Type B pancreatic cell (in vitro differentiated cells): Measurements from ENCODE around the gene GHR. TPM values are rescaled to one million over a fixed set of nuclear protein-coding genes. Genes with fewer than 3 reads are reported as not detected.
A peak's percentile ranks its signal among the peaks of the same experiment; 100 is the strongest.

ENCODE experiments used
- DNase-seq: peaks from one replicate; pipeline ENCODE4 v3.0.0; 2021; ENCODE audit warnings: mixed read lengths; ENCODE audit not compliant: unreplicated experiment; ENCODE audit errors: extremely low spot score
- H3K27ac Mint-ChIP-seq: 2 replicates; pipeline ENCODE4 v1.8.0; 2021; ENCODE audit warnings: mild to moderate bottlenecking, mixed read lengths
- H3K27me3 Mint-ChIP-seq: 2 replicates; pipeline ENCODE4 v1.8.0; 2021; ENCODE audit warnings: mixed read lengths
- H3K36me3 Mint-ChIP-seq: 2 replicates; pipeline ENCODE4 v1.8.0; 2021; ENCODE audit warnings: mixed read lengths
- H3K4me1 Mint-ChIP-seq: one replicate; pipeline ENCODE4 v1.8.0; 2021; ENCODE audit warnings: mixed read lengths; ENCODE audit not compliant: unreplicated experiment
- H3K4me3 Mint-ChIP-seq: 2 replicates; pipeline ENCODE4 v1.8.0; 2021; ENCODE audit warnings: mild to moderate bottlenecking, mixed read lengths
- H3K9me3 Mint-ChIP-seq: 2 replicates; pipeline ENCODE4 v1.8.0; 2021; ENCODE audit warnings: mixed read lengths
- CTCF ChIP-seq: fragments of 200-600 bp; sonication (generic); conservative IDR thresholded peaks from 2 replicates; pipeline ENCODE4 v1.5.0; 2021; ENCODE audit warnings: antibody characterized with exemption, mild to moderate bottlenecking
- total RNA-seq: library from RNA; stranded (reverse); gene quantifications from 2 replicates; pipeline ENCODE4 v1.2.1, GENCODE V29; 2021; ENCODE audit warnings: low replicate concordance

Gene GHR
- total RNA-seq, 1 donor from 2014 or later, result 2.6 TPM

GRCh38 chr5:42629284-42629683, 206.0 kb downstream of the GHR start:
- H3K27ac Mint-ChIP-seq, result no peak overlapping the region
- no peaks in the 10 kb centered on the region for H3K36me3 Mint-ChIP-seq
- H3K9me3 Mint-ChIP-seq, result no peaks in the 10 kb centered on the region
- no peak for TF ChIP-seq CTCF
- no peak for DNase-seq
- H3K4me3 Mint-ChIP-seq, result no peak overlapping the region
- peaks cover 15% of the 10 kb centered on the region for H3K4me1 Mint-ChIP-seq
- H3K27me3 Mint-ChIP-seq, result no peaks in the 10 kb centered on the region

GRCh38 chr5:42631241-42631640, 208.0 kb downstream of the GHR start:
- TF ChIP-seq CTCF, result no peak
- H3K27ac Mint-ChIP-seq, result no peak overlapping the region
- no peak overlapping the region for H3K4me3 Mint-ChIP-seq

GRCh38 chr5:42632354-42632900, 209.2 kb downstream of the GHR start:
- no peak for DNase-seq
- H3K27me3 Mint-ChIP-seq, result no peaks in the 10 kb centered on the region
- no peaks in the 10 kb centered on the region for H3K36me3 Mint-ChIP-seq
- H3K9me3 Mint-ChIP-seq, result no peaks in the 10 kb centered on the region
- peak overlapping the region; percentile 49 for H3K27ac Mint-ChIP-seq
- no peak for TF ChIP-seq CTCF
- no peak overlapping the region for H3K4me3 Mint-ChIP-seq
- peaks cover 15% of the 10 kb centered on the region for H3K4me1 Mint-ChIP-seq

More at GRCh38 chr5:42631241-42631640, 208.0 kb downstream of the GHR start:
- DNase-seq, result no peak
- Mint-ChIP-seq H3K4me1 (peaks cover 15% of the 10 kb centered on the region), H3K27me3 (no peaks in the 10 kb centered on the region), H3K9me3 (no peaks in the 10 kb centered on the region), H3K36me3 (no peaks in the 10 kb centered on the region)

- H3K27ac Mint-ChIP-seq, result no peak overlapping the region
- H3K4me3 Mint-ChIP-seq, result no peak overlapping the region
- H3K9me3 Mint-ChIP-seq, result no peaks in the 10 kb centered on the region
- no peak for TF ChIP-seq CTCF
- no peaks in the 10 kb centered on the region for H3K27me3 Mint-ChIP-seq
- DNase-seq, result no peak
- peaks cover 15% of the 10 kb centered on the region for H3K4me1 Mint-ChIP-seq
- no peaks in the 10 kb centered on the region for H3K36me3 Mint-ChIP-seq
These were observed 211.3 kb downstream of the GHR start for GRCh38 chr5:42634575-42634974.

- TF ChIP-seq CTCF, result peak; percentile 43
- H3K4me3 Mint-ChIP-seq, result no peak overlapping the region
These were observed 213.2 kb downstream of the GHR start for GRCh38 chr5:42636425-42636824.

GRCh38 chr5:42636946-42637345, 213.7 kb downstream of the GHR start:
- DNase-seq, result no peak
- no peak overlapping the region for H3K27ac Mint-ChIP-seq
- H3K4me3 Mint-ChIP-seq, result no peak overlapping the region
- H3K4me1 Mint-ChIP-seq, result peaks cover 6% of the 10 kb centered on the region
- H3K27me3 Mint-ChIP-seq, result no peaks in the 10 kb centered on the region
- no peaks in the 10 kb centered on the region for H3K9me3 Mint-ChIP-seq
- no peak for TF ChIP-seq CTCF
- H3K36me3 Mint-ChIP-seq, result no peaks in the 10 kb centered on the region

More at GRCh38 chr5:42636425-42636824, 213.2 kb downstream of the GHR start:
- no peak for DNase-seq
- Mint-ChIP-seq H3K27me3 (no peaks in the 10 kb centered on the region), H3K4me1 (peaks cover 11% of the 10 kb centered on the region), H3K36me3 (no peaks in the 10 kb centered on the region), H3K27ac (no peak overlapping the region), H3K9me3 (no peaks in the 10 kb centered on the region)
